Measurements from ENCODE around the gene IRGQ.

GRCh38 chr19:43563816-43564457 is 32.0 kb downstream of the IRGQ start:
- no peak for TF ChIP-seq CTCF (IDR thresholded peaks at IDR 0.05; ENCODE audit: low read length)
- no peak for TF ChIP-seq EZH2 (IDR thresholded peaks at IDR 0.05; ENCODE audit: borderline replicate concordance, low read length)

Data from OCI-LY1 (cell line).